Inferior parietal cortex (tissue), 1 donor: ENCODE measurements around the gene PARM1.

Source experiments
- DNase-seq: peaks from one replicate; pipeline ENCODE4 v3.0.0-alpha.2; 2016; ENCODE audit errors: extremely low spot score

Gene PARM1, protein sequence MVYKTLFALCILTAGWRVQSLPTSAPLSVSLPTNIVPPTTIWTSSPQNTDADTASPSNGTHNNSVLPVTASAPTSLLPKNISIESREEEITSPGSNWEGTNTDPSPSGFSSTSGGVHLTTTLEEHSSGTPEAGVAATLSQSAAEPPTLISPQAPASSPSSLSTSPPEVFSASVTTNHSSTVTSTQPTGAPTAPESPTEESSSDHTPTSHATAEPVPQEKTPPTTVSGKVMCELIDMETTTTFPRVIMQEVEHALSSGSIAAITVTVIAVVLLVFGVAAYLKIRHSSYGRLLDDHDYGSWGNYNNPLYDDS

DNA sequence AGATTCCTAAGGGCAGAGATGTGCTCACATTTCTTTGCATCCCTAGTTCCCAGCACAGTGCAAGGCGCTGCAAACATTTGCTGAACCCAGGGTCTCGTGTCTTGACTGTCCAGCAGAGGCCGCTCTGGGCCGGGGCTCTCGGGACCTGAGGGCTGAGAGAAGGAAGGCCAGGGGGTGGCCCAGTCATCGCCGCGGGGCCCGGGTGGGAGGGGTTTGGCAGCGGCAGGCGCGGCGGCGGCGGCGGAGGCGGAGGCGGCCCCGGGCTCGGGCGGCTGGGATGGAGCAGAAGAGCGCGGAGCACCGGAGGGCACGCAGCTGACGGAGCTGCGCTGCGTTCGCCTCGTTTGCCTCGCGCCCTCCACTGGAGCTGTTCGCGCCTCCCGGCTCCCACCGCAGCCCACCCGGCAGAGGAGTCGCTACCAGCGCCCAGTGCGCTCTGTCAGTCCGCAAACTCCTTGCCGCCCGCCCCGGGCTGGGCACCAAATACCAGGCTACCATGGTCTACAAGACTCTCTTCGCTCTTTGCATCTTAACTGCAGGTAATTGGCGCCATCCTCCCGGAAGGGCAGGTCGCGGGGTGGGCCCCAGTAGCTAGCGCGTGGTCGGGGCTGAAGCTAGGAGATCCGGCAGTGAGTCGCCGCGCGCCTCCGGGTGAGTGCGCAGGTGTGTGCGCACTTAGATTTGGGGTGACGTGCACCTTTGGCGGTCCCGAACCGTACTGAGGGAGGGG is at the start of gene PARM1:
Gene PARM1, plus strand, starts transcription at position 285 of the 730 bp plus-strand sequence. Its CDS starts 212 bp downstream, at position 497.
- DNase-seq = peak; percentile 84

DNA sequence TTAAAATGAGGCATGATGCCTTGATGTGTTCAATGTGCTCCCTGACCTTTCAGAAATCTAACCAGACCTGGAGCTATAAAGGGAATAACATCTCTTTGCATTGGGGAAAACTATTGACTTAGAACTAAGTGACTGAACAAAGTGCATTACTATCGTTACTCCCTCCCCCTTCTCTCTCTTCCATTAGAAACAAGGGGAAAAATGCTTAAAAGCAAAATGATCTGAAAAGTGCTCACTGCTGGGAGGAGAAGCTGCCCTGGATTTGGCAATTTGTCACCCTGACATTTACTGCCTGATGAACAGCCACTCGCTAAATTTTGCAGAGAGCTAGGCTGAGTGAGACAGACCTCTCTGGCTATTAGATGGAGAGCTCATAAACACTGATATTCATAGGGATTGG is 48.6 kb upstream of the PARM1 start:
- no peak for DNase-seq

DNA sequence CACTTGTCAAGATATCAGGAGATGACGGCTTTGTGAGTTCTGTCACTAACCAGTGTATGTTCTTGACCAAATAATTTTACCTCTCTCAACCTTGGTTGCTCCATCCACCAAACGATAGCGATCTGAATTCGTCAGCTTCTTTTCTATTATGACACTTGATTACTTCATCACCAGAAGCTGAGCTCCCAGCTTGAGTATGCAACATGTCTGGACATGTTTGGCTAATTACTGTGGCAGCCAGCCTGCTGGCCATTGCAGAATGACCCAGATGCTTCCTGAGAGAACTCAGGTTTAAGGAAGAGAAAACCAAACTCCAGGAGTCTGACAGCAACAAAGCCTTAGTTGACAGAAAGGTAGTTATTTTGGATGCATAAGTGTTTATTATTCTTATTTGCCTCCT is 46.4 kb upstream of the PARM1 start:
- no peak for DNase-seq

DNA sequence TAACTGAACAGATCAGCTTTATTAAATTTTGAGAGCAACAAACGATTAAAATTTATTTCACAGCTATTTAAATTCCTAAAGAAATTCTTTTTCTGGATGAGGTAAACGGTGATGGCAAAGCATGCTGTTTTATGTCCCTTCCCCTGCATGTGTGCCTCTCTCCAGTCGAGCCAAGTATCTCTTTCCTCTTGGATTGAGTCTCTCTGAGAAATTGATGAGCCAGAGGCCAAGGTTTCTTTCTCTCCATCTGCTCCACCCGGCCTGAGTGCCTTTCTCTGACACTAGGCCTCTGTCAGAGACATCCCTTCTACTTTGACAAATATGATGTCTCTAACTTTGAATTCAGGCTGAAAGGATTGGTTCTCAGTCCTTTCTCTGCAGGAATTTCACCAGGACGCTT is 42.6 kb upstream of the PARM1 start:
- DNase-seq = no peak

DNA sequence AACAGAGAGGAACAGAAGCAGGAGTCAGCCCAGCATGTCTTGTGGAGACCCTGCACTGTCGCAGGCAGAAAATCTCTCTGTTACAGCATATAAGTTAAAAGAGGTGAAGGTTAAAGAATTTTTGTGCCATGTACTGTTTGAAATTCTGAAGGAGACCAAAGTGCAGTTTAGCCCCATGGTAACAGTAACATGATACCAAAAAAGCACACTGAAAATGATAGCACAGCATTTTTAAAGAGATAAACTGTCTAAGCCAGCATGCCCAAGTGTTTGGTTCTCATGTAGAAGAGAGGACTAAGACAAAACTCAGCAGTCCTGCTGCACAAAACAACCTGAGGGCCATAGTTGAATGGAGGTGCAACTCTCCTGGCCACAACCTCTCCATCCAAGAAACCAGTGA is 41.9 kb upstream of the PARM1 start:
- no peak for DNase-seq

DNA sequence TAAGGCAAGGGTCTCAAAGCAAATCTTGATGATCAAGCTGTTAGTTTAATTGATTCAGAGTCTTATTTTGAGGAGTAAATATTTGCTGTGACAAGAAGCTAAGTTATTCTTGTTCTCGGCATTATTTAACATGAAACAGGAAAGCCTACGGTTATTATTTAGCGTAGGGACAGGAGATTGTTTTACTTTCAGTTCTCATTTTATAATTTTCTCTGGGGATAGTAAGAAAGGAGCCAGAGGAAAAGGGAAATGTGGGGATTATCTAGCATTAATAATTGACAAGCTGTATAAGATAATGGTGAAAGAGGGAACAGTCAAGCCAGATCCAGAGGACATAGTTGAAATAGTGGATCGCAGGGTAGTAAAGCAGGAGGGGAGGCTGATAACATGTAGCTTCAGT is 39.7 kb upstream of the PARM1 start:
- no peak for DNase-seq

DNA sequence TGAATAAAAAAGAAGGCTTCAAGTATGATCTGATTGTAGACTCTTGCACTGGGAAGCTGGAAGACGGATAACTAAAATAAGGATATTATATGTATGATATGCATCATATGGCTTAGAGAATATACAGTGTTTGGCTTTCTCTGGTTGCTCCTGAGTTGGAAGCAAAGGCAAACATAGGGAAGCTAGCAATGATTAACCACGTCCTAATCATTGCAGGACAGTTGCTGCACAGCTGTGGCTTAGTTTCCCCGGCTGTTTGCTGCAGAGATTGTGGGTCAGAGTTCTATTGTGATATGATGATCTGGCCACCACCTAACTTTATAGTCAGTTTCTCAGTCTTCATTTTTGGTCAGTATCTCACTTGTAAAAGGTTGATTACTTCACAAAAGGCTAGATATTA is 36.3 kb upstream of the PARM1 start:
- no peak for DNase-seq

DNA sequence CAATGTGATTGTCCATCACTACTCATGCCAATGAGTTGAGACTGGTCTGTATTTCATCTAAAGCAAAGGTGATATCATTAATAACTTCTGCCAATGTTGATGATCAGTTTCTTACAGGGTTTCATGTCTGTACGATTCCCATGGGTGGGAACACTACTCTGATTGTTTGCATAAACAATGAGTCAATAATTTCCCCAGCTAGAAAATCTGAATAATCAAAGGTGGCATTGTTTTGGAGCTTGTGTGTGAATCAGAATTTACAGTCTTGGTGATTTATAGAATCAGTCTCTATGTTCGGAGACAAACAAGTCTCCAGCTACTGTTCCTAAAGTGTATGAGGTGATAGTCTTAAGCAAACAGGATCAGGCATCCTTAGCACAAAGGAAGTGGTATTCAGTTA is 35.5 kb upstream of the PARM1 start:
- DNase-seq = peak; percentile 14

DNA sequence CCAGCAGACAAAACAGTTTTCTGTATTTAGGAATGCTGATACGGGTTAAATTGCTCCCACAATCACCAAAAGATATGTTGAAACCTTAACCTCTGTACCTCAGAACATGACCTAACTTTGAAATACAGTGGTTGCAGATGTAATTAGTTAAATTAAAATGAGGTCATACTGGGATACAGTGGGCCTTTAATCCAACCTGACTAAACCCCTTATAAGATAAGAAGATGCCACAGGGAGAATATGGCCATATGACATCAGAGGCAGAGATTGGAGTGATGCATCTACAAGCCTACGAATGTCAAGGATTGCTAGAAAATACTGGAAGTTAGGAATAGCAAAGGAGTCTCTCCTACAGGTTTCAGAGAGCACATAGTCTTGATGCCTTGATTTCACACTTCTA is 32.1 kb upstream of the PARM1 start:
- no peak for DNase-seq

DNA sequence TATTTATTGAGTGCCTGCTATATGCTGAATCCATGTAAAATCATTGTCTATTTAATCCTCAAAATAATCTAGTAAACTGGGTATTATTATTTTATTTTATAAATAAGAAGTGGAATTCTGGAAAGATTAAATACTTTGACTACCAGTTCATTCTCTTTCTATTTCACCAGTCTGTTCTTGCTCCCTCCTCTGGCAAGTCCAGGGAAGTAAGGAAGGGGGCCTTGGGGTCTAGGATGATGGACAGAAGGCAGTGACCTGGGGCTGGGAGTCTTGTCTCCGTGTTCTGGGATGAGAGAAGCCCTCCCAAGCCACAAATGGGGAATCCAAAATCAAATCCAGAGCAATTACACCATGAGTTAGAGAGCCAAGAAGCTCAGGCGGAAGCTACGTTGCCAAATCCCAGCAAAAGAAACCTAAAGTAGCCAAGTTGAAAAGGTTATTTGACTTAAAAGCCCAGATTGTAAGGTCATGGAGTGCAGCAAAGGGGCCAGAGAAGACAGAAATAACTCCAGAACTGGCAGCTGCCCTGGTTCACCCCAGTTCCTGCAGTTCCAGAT is 28.3 kb upstream of the PARM1 start:
- DNase-seq = no peak

DNA sequence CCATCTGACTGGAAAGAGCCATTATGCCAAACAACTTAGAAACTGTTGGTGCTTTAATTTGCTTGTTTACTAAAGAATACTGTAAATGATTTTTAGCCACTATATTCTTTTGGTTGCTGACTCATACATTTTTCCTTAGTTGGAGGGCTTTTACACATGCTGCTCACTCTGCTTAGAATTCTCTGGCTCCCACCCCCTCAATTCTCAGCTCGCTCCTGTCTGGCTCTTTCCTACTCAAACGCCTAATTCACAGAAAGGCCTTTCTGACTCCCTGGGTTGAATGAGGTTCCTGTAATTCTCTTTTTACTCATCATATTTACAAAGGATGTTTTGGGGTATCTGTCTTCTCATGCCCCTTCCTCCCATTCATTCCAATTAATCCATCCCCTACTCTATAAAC is 26.1 kb upstream of the PARM1 start:
- no peak for DNase-seq

DNA sequence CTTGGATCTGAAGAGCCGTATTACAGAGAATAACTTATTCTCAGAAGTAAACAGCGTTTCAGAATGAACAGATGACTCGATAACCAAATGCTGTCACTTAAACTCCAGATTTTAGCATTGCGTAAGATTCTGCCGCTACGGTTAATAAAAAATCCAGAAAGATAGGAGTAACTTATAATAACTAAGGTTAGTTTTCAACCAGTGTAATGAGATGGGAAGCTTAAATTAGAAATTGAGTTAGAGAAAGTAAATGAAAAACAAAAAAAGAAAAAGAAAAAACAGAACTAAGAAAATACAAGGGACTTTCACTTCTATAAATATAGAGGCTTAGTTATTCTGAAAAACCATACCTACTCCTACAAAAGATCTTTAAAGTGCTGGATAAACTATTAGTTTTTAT is 13.1 kb upstream of the PARM1 start:
- DNase-seq = no peak

DNA sequence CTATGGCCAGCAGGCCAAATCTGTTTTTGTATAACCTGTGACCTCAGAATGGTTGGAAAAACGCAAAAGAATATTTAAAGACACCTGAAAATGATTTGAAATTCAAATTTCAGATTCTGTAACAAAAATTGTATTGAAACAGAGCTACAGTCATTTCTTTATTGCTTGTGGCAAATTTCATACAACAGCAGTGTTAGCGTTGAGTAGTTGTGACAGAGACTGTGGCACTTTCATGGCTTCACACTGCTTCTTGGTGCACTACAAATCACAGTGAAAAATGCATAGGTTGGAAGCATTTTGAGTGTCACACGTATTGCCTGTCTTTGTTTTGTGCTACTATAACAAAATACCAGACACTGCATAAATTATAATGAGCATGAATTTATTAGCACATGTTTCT is 12.2 kb upstream of the PARM1 start:
- no peak for DNase-seq

DNA sequence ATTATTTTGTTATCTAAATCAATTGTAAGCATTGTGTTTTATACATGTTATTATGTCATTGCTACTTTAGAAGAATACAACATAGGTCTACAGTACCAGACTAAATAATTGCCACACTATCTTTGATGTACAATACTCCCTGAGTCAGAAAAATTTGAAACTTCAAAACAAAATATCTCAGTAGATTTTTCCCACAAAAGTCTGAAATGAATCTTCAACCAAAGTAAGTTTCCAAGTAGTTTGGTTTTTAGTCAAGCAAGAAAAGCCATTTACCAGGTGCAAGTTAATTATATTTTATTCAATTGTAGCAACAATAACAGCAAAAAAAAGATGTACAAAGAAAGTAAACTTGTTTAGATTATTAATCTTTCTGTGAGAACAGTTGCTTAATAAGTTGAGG is 11.4 kb upstream of the PARM1 start:
- DNase-seq = no peak

DNA sequence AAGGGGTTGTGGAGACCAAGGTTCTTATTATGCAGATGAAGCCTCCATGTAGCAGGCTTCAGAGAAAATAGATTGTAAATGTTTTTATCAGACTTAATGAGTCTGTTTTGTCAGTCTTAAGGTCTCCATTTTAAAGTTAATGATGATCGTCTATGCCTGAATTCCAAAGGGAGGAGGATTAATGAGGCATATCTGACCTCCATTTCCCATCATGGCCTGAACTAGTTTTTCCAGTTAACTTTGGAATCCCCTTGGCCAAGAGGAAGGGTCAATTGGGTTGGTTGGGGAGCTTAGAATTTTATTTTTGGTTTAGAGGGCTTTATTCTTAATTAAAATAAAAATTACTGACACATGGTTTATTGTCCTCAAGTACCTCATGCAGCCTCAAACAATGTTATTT is 6.9 kb upstream of the PARM1 start:
- no peak for DNase-seq

DNA sequence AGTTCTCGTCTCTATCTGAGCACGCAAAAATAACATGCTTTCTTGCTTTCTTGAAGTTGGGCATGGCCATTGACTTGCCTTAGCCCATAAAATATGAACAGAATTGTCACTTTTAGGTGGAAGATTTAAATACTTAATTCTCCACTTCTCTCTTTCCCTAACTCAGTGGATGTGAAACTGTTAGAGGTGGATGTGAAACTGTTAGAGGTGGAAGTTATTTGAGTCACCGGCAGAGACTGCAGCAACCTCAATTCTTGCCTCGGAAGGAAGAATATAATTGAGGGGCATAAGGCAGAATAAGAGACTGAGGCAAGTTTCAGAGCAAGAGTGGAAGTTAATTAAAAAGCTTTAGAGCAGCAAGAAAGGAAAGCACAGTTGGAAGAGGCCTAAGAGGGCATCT is 2.8 kb upstream of the PARM1 start:
- no peak for DNase-seq

DNA sequence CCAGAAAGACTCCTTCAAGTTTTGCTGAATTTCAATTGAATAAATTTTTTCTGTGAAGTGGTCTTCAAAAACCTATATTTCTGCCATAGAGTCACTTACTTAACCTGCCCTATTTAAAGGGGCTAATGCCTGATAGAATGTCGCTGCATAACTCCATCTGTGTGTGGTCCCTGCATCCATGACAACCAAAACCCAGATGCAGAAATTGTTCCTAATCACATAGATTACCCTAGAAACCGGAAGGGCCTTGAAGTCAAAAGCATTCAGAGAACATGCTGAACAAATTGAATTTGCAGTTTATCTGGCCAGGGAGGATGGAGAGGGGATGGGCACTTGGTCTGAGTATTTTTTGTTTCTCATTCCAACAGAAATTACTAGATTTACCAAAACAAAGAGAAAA is 1.5 kb upstream of the PARM1 start:
- no peak for DNase-seq

DNA sequence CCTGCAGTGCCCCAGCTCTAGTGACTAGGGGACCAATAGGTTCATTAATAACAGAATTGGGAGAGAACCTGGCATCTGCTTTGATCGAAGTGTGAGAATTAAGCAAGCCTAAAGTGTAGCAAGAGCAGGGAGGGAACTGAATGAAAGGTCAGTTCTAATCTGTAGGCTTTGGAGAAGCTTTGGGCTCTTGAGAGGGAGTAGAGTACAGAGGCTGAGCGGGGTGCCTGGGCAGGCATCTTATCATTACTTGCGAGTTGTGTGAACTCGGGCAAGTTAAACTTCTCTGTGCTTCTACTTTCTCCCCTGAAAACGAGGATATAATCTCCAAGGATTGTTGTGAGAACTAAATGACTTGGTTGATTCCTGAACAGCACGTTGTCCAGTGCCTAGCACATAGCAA is 906 bp upstream of the PARM1 start:
- DNase-seq = no peak

DNA sequence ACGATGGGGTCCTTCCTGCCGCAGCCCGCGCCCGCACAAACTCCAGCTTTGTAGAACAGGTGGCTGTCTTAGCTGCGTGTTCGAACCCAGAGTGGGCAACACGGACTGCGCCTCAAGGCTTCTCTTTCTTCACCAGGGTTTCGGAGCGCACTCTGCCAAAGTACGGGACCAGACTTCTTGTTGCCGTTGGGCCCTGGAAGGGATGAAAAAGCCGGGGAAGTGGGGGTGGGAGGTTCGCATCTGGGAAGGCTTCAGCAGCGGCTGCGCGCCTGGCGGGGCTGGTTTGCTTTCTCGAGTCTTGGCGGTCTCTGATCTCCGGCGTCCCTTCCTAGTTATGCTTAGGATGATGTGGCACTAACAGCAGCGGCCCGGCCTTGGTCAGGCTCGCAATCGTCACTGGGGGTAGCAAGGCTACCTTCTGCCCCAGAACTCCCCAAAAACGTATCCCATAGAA is 673 bp downstream of the PARM1 start:
- DNase-seq = no peak

DNA sequence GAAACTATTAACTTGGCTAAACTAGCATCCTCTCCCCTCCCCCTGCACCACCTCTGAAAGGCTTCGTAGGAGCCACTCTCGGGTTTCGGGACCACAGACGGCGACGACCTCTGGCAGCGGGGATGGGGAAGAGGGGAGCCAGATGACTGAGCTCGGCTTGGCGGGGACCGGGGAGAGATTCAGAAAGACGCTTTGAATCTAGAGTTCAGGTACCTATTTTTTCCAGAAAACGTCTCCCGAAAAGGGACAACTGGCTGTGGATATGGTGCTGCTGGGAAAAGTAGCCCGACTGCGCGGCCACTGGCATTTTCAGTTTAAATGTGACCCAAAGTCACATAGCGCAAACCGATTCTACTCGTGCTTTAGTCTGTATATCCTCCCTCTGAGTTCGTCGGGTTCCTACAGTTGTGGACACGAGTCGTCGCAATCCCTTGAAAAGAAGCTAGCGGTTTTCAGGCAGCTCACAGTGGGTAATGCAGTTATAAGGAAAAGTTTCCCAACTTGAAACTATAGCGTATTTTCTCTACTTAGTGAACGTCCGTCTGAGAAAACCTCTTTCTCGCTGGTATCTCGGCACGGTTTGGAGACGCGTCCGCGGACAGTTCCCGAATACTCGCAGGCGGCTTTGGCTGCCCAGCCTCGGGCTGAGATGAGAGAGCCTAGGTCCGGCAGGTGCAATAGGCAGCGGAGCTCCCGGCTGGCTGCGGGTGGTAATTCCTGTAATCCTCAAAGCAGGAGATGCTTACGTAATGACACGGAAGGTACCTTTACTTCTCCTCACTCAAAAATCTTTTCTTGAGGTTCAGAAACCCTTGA is 1.3 kb downstream of the PARM1 start:
- peak; percentile 44 for DNase-seq

DNA sequence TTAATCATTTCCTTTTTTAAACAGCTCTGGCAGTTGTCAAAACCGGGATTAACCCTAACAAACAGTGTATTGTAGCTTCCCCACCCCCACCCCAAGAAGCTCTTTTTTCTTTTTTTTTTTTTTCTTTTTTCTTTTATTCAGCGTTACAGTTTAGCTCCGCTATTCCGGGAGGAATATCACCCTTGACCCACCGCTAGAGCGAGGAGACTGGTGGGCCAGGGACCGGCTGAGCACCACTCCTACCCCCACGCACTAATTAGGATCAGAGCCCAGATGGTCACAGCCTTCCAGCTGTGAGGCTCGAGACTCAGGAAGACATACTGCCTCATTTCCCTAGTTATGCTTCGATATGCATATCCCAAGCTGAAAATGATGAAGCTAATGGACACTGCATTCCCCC is 2.0 kb downstream of the PARM1 start:
- no peak for DNase-seq

DNA sequence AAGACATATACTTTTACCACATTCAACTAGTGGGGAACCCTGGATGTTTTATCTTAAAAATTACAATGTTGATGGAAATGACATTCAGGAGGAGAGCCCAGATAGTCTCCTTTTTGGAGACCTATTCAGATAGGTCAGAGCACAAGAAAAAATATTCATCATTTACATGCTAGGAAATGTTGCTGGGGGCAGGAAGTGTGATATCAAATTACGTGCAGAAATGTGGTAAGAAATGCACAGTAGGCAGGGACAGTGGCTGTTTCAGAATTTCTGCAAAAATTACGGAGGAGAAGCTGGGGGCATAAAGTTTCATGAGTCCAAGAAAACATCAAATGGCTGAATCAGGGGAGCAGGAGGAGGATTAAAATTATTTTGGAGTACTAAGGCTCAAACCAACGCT is 8.2 kb downstream of the PARM1 start:
- no peak for DNase-seq
